Smooth muscle cell (in vitro differentiated cells): ENCODE results near the gene TCF7L1. TPM values are rescaled to one million over a fixed set of nuclear protein-coding genes. Genes with fewer than 3 reads are reported as not detected.

Experiments used
- DNase-seq: peaks from one replicate; lab custom pipeline; 2025; ENCODE audit not compliant: unreplicated experiment; lab: John Stamatoyannopoulos, UW
- H2AFZ ChIP-seq: fragments of 200-600 bp; sonication (generic); 2 replicates; pipeline ENCODE4 v1.6.0; 2016; ENCODE audit warnings: antibody characterized with exemption, low read depth, mild to moderate bottlenecking
- H3F3A ChIP-seq: fragments of 200-600 bp; sonication (generic); 2 replicates; pipeline ENCODE4 v1.6.0; 2017; ENCODE audit warnings: antibody characterized with exemption, low read depth
- H3K27ac ChIP-seq: fragments of 200-600 bp; sonication (generic); 2 replicates; pipeline ENCODE4 v1.5.1; 2016; ENCODE audit warnings: low read depth, mild to moderate bottlenecking
- H3K27me3 ChIP-seq: fragments of 200-600 bp; sonication (generic); 2 replicates; pipeline ENCODE4 v1.6.1; 2016; ENCODE audit warnings: low read depth, mild to moderate bottlenecking
- H3K36me3 ChIP-seq: fragments of 200-600 bp; sonication (generic); 2 replicates; pipeline ENCODE4 v1.5.1; 2016; ENCODE audit warnings: low read depth
- H3K4me1 ChIP-seq: fragments of 200-600 bp; sonication (generic); 2 replicates; pipeline ENCODE4 v1.5.1; 2016; ENCODE audit warnings: low read depth
- H3K4me2 ChIP-seq: fragments of 200-600 bp; sonication (generic); 2 replicates; pipeline ENCODE4 v1.6.0; 2016; ENCODE audit warnings: mild to moderate bottlenecking
- H3K4me3 ChIP-seq: fragments of 200-600 bp; sonication (generic); 2 replicates; pipeline ENCODE4 v1.5.1; 2016; ENCODE audit warnings: mild to moderate bottlenecking
- H3K79me2 ChIP-seq: fragments of 200-600 bp; sonication (generic); 2 replicates; pipeline ENCODE4 v1.6.0; 2016; ENCODE audit warnings: low read depth, mild to moderate bottlenecking
- H3K9ac ChIP-seq: fragments of 200-600 bp; sonication (generic); 2 replicates; pipeline ENCODE4 v1.6.0; 2016; ENCODE audit warnings: low read depth
- H3K9me3 ChIP-seq: fragments of 200-600 bp; sonication (generic); replicated peaks from 2 replicates; pipeline ENCODE4 v1.5.1; 2016; ENCODE audit warnings: low read depth
- H4K20me1 ChIP-seq: fragments of 200-600 bp; sonication (generic); 2 replicates; pipeline ENCODE4 v1.6.0; 2016; ENCODE audit warnings: low read depth
- CTCF ChIP-seq: fragments of 200-600 bp; sonication (generic); IDR thresholded peaks from 2 replicates; pipeline ENCODE4 v1.5.1; 2017; ENCODE audit warnings: borderline replicate concordance, mild to moderate bottlenecking, antibody characterized with exemption; ENCODE audit not compliant: insufficient read depth, poor library complexity, severe bottlenecking
- WGBS: methylation state at CpG from one replicate; pipeline ENCODE4 v1.1.7; 2016; ENCODE audit warnings: low lambda C conversion rate; 5-methylcytosine and 5-hydroxymethylcytosine counted together
- polyA plus RNA-seq: library from polyadenylated mRNA; unstranded; fragments of >200 nt; fragmentation: Nextera tagmentation; extraction: Ambion mirVana; gene quantifications from 2 replicates; pipeline ENCODE4 v1.2.1, GENCODE V29; 2016
- total RNA-seq: library from RNA; depleted of rRNA; stranded (reverse); fragments of >200 nt; gene quantifications from 2 replicates; pipeline ENCODE4 v1.2.3, GENCODE V29; 2014

Gene TCF7L1
- 2.9 and 4.5 TPM in 2 replicates for total RNA-seq
- 15.2 and 18.2 TPM in 2 replicates for polyA plus RNA-seq

- peak; percentile 93 for DNase-seq
- H3K9me3 ChIP-seq: no peaks in the 10 kb centered on the region
- H2AFZ ChIP-seq: peak within 1 kb of the TSS; percentile 96
- peaks cover 37% of the 10 kb centered on the region for H4K20me1 ChIP-seq
- H3K9ac ChIP-seq: peak within 1 kb of the TSS; percentile 68
- no peak within 1 kb of the TSS for H3K27ac ChIP-seq
- WGBS: under 1% methylated on average over 37 of the region's 91 CpGs
- peaks cover 37% of the 10 kb centered on the region for H3K79me2 ChIP-seq
- H3F3A ChIP-seq: no peaks in the 10 kb centered on the region
- peak; percentile 89 for TF ChIP-seq CTCF
- peak within 1 kb of the TSS; percentile 91 for H3K4me3 ChIP-seq
- no peaks in the 10 kb centered on the region for H3K36me3 ChIP-seq
- H3K4me2 ChIP-seq: peak within 1 kb of the TSS; percentile 99
- peaks cover 14% of the 10 kb centered on the region for H3K4me1 ChIP-seq
- H3K27me3 ChIP-seq: no peaks in the 10 kb centered on the region
Observed at GRCh38 chr2:85132834-85133637, at the start of gene TCF7L1. TCF7L1 (plus strand) TSS chr2:85133392; CDS start chr2:85133685, 293 bp downstream.

GRCh38 chr2:85085563-85085962 is 47.6 kb upstream of the TCF7L1 start:
- H3K36me3 ChIP-seq: no peaks in the 10 kb centered on the region
- DNase-seq: no peak
- no peaks in the 10 kb centered on the region for H3K9me3 ChIP-seq
- H4K20me1 ChIP-seq: no peaks in the 10 kb centered on the region
- no peak overlapping the region for H2AFZ ChIP-seq
- H3K79me2 ChIP-seq: no peaks in the 10 kb centered on the region
- H3K4me1 ChIP-seq: no peaks in the 10 kb centered on the region
- TF ChIP-seq CTCF: no peak
- H3K9ac ChIP-seq: no peak overlapping the region
- no peak overlapping the region for H3K27ac ChIP-seq
- no peak overlapping the region for H3K4me2 ChIP-seq
- 75% methylated on average over 3 of the region's 3 CpGs for WGBS
- no peaks in the 10 kb centered on the region for H3F3A ChIP-seq
- peaks cover 23% of the 10 kb centered on the region for H3K27me3 ChIP-seq
- no peak overlapping the region for H3K4me3 ChIP-seq

GRCh38 chr2:85087541-85087940 is 45.7 kb upstream of the TCF7L1 start:
- no peaks in the 10 kb centered on the region for H3K4me1 ChIP-seq
- H3K4me2 ChIP-seq: no peak overlapping the region
- H3F3A ChIP-seq: no peaks in the 10 kb centered on the region
- no peaks in the 10 kb centered on the region for H3K9me3 ChIP-seq
- no peak for DNase-seq
- H3K27ac ChIP-seq: no peak overlapping the region
- TF ChIP-seq CTCF: no peak
- no peak overlapping the region for H3K4me3 ChIP-seq
- peaks cover 23% of the 10 kb centered on the region for H3K27me3 ChIP-seq
- no peaks in the 10 kb centered on the region for H4K20me1 ChIP-seq
- 80% methylated on average over 5 of the region's 5 CpGs for WGBS
- H3K9ac ChIP-seq: no peak overlapping the region
- no peaks in the 10 kb centered on the region for H3K79me2 ChIP-seq
- H3K36me3 ChIP-seq: no peaks in the 10 kb centered on the region
- no peak overlapping the region for H2AFZ ChIP-seq
